CD8-positive, alpha-beta memory T cell (primary cell): ENCODE data around the gene OSBPL3. TPM values are rescaled to one million over a fixed set of nuclear protein-coding genes. Genes with fewer than 3 reads are reported as not detected.

ENCODE experiments used
- CTCF ChIA-PET: fragments of 350-600 bp; sonication (Branson Sonifier 250); formaldehyde crosslinking; loops from one replicate; lab custom pipeline; 2021; ENCODE audit warnings: antibody characterized with exemption; lab: Charles Lee
- POLR2A ChIA-PET: fragments of 350-600 bp; sonication (Branson Sonifier 250); formaldehyde crosslinking; loops from one replicate; lab custom pipeline; 2021; ENCODE audit warnings: antibody characterized with exemption; lab: Charles Lee
- DNase-seq, 5 donors: peaks; one replicate each; pipeline versions ENCODE4 v3.0.0 to v3.0.0-alpha.2; 2020 to 2022; ENCODE audit warnings: mixed read lengths in 1 of 5
- H3K27ac ChIP-seq: one replicate; pipeline ENCODE4 v1.7.0; 2013; ENCODE audit warnings: low read depth, mild to moderate bottlenecking, low read length, moderate library complexity
- H3K27me3 ChIP-seq: 2 replicates; pipeline ENCODE4 v1.7.0; 2013; ENCODE audit warnings: low read length, mild to moderate bottlenecking; ENCODE audit not compliant: insufficient read depth, poor library complexity, severe bottlenecking
- H3K36me3 ChIP-seq: 2 replicates; pipeline ENCODE4 v1.7.0; 2013; ENCODE audit warnings: mild to moderate bottlenecking, low read length, moderate library complexity; ENCODE audit not compliant: insufficient read depth
- H3K4me1 ChIP-seq: 2 replicates; pipeline ENCODE4 v1.7.0; 2013; ENCODE audit warnings: mild to moderate bottlenecking, low read length, moderate library complexity; ENCODE audit not compliant: insufficient read depth
- H3K4me3 ChIP-seq: 2 replicates; pipeline ENCODE4 v1.7.0; 2013; ENCODE audit warnings: mild to moderate bottlenecking, low read length
- H3K9me3 ChIP-seq: 2 replicates; pipeline ENCODE4 v1.7.0; 2013; ENCODE audit warnings: mild to moderate bottlenecking, low read length
- H3K27ac Mint-ChIP-seq, 8 donors: one replicate each; pipeline ENCODE4 v1.8.0; 2020 to 2021; ENCODE audit warnings: mixed read lengths in 8 of 8, mild to moderate bottlenecking in 6 of 8, inconsistent platforms in 3 of 8, moderate library complexity in 3 of 8
- H3K27me3 Mint-ChIP-seq, 2 donors: one replicate each; pipeline ENCODE4 v1.8.0; 2020 to 2021; ENCODE audit warnings: mixed read lengths in 2 of 2, mild to moderate bottlenecking in 1 of 2, moderate library complexity in 1 of 2
- H3K36me3 Mint-ChIP-seq, 3 donors: one replicate each; pipeline ENCODE4 v1.8.0; 2020 to 2021; ENCODE audit warnings: mixed read lengths in 3 of 3, inconsistent platforms in 1 of 3, mild to moderate bottlenecking in 1 of 3
- H3K4me1 Mint-ChIP-seq, 3 donors: one replicate each; pipeline ENCODE4 v1.8.0; 2020 to 2021; ENCODE audit warnings: mixed read lengths in 3 of 3, inconsistent platforms in 1 of 3, mild to moderate bottlenecking in 1 of 3
- H3K4me3 Mint-ChIP-seq, 7 donors: one replicate each; pipeline ENCODE4 v1.8.0; 2020 to 2021; ENCODE audit warnings: mixed read lengths in 7 of 7, mild to moderate bottlenecking in 6 of 7, moderate library complexity in 4 of 7, inconsistent platforms in 2 of 7
- H3K9me3 Mint-ChIP-seq, 5 donors: one replicate each; pipeline ENCODE4 v1.8.0; 2020 to 2022; ENCODE audit warnings: mixed read lengths in 5 of 5, mild to moderate bottlenecking in 3 of 5, moderate library complexity in 2 of 5, inconsistent platforms in 1 of 5
- polyA plus RNA-seq: library from polyadenylated mRNA; unstranded; fragments of 300-500 nt; fragmentation: Illumina TruSeq; gene quantifications from one replicate; pipeline ENCODE4 v1.2.3, GENCODE V29; 2021
- total RNA-seq, 2 experiments: library from RNA; stranded (reverse); gene quantifications; one replicate each; pipeline ENCODE4 v1.2.3, GENCODE V29; 2021

OSBPL3 gene
- total and polyA plus RNA-seq, 3 experiments from 2014 or later: 16.4 to 72.5 (median 71.7) TPM

- Mint-ChIP-seq H3K4me3 (peak overlapping the region in 2 of 7 donors; percentile 1 to 40), H3K27ac (peak overlapping the region in 6 of 8 donors; percentile 13 to 83 (median 44)), H3K36me3 (peaks cover 0 to 1% (median 0%) of the 10 kb centered on the region in 3 donors), H3K4me1 (peaks cover 75 to 87% (median 86%) of the 10 kb centered on the region in 3 donors), H3K27me3 (no peaks in the 10 kb centered on the region), H3K9me3 (no peaks in the 10 kb centered on the region)
- Histone ChIP-seq H3K9me3 (no peaks in the 10 kb centered on the region), H3K4me3 (no peak overlapping the region), H3K27me3 (no peaks in the 10 kb centered on the region), H3K4me1 (peaks cover 54% of the 10 kb centered on the region), H3K27ac (no peak overlapping the region), H3K36me3 (no peaks in the 10 kb centered on the region)
- CTCF ChIA-PET: interaction anchor here (1.5 to 3.0 kb wide), 3 partner anchors 15 to 106 kb away, joined by 3 to 17 read pairs (median 4); partner anchors contain the start of gene OSBPL3
- DNase-seq: no peak
- POLR2A ChIA-PET: interaction anchor here (0.9 kb wide), 1 partner anchor 15 kb away, joined by 3 read pairs; no protein-coding TSS in a partner anchor
These were observed 15.8 kb downstream of the OSBPL3 start for GRCh38 chr7:24964191-24964590.

- ChIA-PET POLR2A (interaction anchor here (1.1 kb wide), 1 partner anchor 16 kb away, joined by 4 read pairs; no protein-coding TSS in a partner anchor), CTCF (interaction anchor here (3.0 kb wide), 1 partner anchor 16 kb away, joined by 17 read pairs; the partner anchor contains the start of gene OSBPL3)
- Mint-ChIP-seq H3K4me1 (peaks cover 82 to 93% (median 89%) of the 10 kb centered on the region in 3 donors), H3K4me3 (peak overlapping the region in 2 of 7 donors; percentile 3 to 15), H3K36me3 (peaks cover 0 to 3% (median 0%) of the 10 kb centered on the region in 3 donors), H3K9me3 (no peaks in the 10 kb centered on the region), H3K27me3 (no peaks in the 10 kb centered on the region), H3K27ac (peak overlapping the region in 5 of 8 donors; percentile 23 to 70 (median 56))
- H3K27ac ChIP-seq: no peak overlapping the region
- H3K4me3 ChIP-seq: no peak overlapping the region
- H3K4me1 ChIP-seq: peaks cover 54% of the 10 kb centered on the region
- H3K9me3 ChIP-seq: no peaks in the 10 kb centered on the region
- no peaks in the 10 kb centered on the region for H3K36me3 ChIP-seq
- H3K27me3 ChIP-seq: no peaks in the 10 kb centered on the region
- peak in 1 of 5 donors; percentile 18 for DNase-seq
These were observed 16.8 kb downstream of the OSBPL3 start for GRCh38 chr7:24963218-24963617.

DNA sequence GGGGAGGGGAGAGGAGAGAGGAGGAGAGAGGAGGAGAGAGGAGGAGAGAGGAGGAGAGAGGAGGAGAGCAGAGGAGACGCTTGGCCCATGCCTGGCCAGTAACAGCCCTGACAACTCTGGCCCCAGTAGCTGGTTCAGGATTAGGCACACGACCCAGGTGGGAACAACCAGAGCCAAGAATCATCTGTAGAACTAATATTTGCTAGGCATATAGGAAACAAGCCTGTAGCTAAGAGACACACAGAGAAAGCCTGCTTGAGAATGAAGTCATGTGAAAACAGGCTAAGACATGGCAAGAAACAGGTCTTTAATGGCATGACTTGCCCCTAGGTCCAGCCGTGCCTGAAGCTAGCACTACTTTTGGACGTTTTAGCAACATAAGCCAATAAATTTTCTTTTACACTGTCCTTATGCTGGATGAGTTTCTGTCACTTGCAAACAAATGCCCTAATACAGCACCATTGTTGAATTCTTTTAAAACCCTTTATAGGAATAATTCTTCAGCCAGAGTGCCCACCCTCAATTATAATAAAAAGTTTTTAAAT lies 17.5 kb downstream of the OSBPL3 start:
- Histone ChIP-seq H3K4me3 (no peak overlapping the region), H3K4me1 (peaks cover 54% of the 10 kb centered on the region), H3K27me3 (no peaks in the 10 kb centered on the region), H3K27ac (no peak overlapping the region), H3K9me3 (no peaks in the 10 kb centered on the region), H3K36me3 (no peaks in the 10 kb centered on the region)
- H3K27ac Mint-ChIP-seq: no peak overlapping the region
- H3K4me1 Mint-ChIP-seq: peaks cover 84 to 95% (median 89%) of the 10 kb centered on the region in 3 donors
- no peaks in the 10 kb centered on the region for H3K9me3 Mint-ChIP-seq
- POLR2A ChIA-PET: interaction anchor here (1.1 kb wide), 1 partner anchor 17 kb away, joined by 4 read pairs; no protein-coding TSS in a partner anchor
- H3K36me3 Mint-ChIP-seq: peaks cover 0 to 3% (median 0%) of the 10 kb centered on the region in 3 donors
- no peak for DNase-seq
- no peak overlapping the region for H3K4me3 Mint-ChIP-seq
- CTCF ChIA-PET: interaction anchor here (3.0 kb wide), 1 partner anchor 17 kb away, joined by 17 read pairs; the partner anchor contains the start of gene OSBPL3
- H3K27me3 Mint-ChIP-seq: no peaks in the 10 kb centered on the region

DNA sequence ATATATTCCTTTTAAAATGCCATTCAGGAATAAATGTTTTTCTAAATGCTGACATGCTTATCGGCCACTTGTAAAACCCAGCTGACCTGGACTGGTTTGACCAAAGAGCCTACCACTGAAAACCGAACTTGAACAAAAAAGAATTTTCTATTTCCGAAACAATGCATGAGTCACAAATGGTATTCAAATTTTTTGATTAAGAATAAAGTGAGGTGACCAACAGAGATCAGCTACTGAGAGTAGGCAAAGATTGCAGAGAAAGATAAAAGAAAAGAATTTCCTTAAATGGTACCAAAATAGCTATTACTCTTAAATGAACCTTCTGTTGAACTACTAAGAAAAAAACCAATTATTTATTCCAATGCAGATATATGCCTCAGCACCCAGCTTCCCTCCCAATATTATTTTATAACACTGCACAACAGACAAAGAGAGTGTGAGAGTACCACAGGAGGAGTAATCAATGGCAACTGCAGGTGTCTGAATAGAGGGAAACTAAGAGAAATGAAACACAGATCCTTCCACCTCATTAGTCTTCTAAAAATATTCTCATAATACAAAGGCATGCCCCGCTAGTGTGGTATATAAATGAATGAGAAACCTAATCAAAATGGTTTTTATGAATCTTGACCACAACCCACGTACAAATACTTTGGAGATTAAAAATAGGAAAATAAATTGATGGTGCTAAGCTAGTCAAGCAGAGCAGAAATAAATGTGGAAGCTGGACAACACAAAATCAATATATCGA lies 20.1 kb downstream of the OSBPL3 start:
- Mint-ChIP-seq H3K4me3 (peak overlapping the region in 1 of 7 donors; percentile 33), H3K27ac (peak overlapping the region in 2 of 8 donors; percentile 12 to 48), H3K4me1 (peaks cover 77 to 94% (median 90%) of the 10 kb centered on the region in 3 donors), H3K27me3 (no peaks in the 10 kb centered on the region), H3K9me3 (no peaks in the 10 kb centered on the region), H3K36me3 (peaks cover 0 to 5% (median 0%) of the 10 kb centered on the region in 3 donors)
- DNase-seq: no peak
- H3K36me3 ChIP-seq: no peaks in the 10 kb centered on the region
- ChIA-PET POLR2A (no interaction called here), CTCF (interaction anchor here (1.3 to 2.3 kb wide), 2 partner anchors 20 to 133 kb away, joined by 3 to 7 read pairs; partner anchors contain the start of gene OSBPL3)
- no peaks in the 10 kb centered on the region for H3K27me3 ChIP-seq
- no peak overlapping the region for H3K4me3 ChIP-seq
- no peaks in the 10 kb centered on the region for H3K9me3 ChIP-seq
- H3K4me1 ChIP-seq: peaks cover 32% of the 10 kb centered on the region
- H3K27ac ChIP-seq: no peak overlapping the region

- Mint-ChIP-seq H3K36me3 (peaks cover 0 to 9% (median 0%) of the 10 kb centered on the region in 3 donors), H3K27me3 (no peaks in the 10 kb centered on the region), H3K4me3 (no peak overlapping the region), H3K4me1 (peaks cover 74 to 93% (median 90%) of the 10 kb centered on the region in 3 donors), H3K27ac (no peak overlapping the region), H3K9me3 (no peaks in the 10 kb centered on the region)
- H3K9me3 ChIP-seq: no peaks in the 10 kb centered on the region
- peaks cover 18% of the 10 kb centered on the region for H3K4me1 ChIP-seq
- no peaks in the 10 kb centered on the region for H3K27me3 ChIP-seq
- POLR2A ChIA-PET: no interaction called here
- DNase-seq: no peak
- CTCF ChIA-PET: no interaction called here
- no peak overlapping the region for H3K27ac ChIP-seq
- H3K36me3 ChIP-seq: no peaks in the 10 kb centered on the region
- H3K4me3 ChIP-seq: no peak overlapping the region
These were observed 21.6 kb downstream of the OSBPL3 start for GRCh38 chr7:24958399-24958798.

DNA sequence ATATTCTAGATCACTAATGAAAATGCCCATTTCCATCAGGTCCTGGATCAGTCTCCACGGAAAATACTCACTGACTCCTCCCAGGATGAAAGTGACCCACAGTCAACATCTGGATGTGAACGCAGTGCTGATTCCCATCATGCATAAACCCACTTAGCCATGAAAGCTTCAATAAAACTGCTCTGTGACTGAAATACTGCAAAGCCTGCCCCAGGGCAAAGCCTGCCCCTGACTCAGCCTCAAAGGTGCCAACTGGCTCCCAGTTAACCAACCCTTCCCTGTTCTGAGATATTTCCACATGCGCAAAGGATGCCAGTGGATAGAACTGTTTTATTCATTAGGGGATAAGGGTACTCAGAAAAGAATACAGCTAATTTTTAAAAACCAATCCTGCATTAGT lies 24.0 kb downstream of the OSBPL3 start:
- H3K4me1 Mint-ChIP-seq: peaks cover 79 to 98% (median 95%) of the 10 kb centered on the region in 3 donors
- Histone ChIP-seq H3K36me3 (no peaks in the 10 kb centered on the region), H3K4me1 (peaks cover 8% of the 10 kb centered on the region), H3K27ac (no peak overlapping the region), H3K9me3 (no peaks in the 10 kb centered on the region), H3K4me3 (no peak overlapping the region), H3K27me3 (no peaks in the 10 kb centered on the region)
- H3K27me3 Mint-ChIP-seq: no peaks in the 10 kb centered on the region
- no peaks in the 10 kb centered on the region for H3K9me3 Mint-ChIP-seq
- no peak for DNase-seq
- ChIA-PET POLR2A (no interaction called here), CTCF (interaction anchor here (0.9 kb wide), 1 partner anchor 11 kb away, joined by 4 read pairs; no protein-coding TSS in a partner anchor)
- no peak overlapping the region for H3K27ac Mint-ChIP-seq
- peaks cover 0 to 9% (median 0%) of the 10 kb centered on the region in 3 donors for H3K36me3 Mint-ChIP-seq
- H3K4me3 Mint-ChIP-seq: no peak overlapping the region

- POLR2A ChIA-PET: no interaction called here
- H3K27ac ChIP-seq: no peak overlapping the region
- H3K27me3 ChIP-seq: no peaks in the 10 kb centered on the region
- Mint-ChIP-seq H3K27ac (no peak overlapping the region), H3K4me1 (peaks cover 78 to 97% (median 94%) of the 10 kb centered on the region in 3 donors), H3K9me3 (no peaks in the 10 kb centered on the region), H3K36me3 (peaks cover 0 to 9% (median 0%) of the 10 kb centered on the region in 3 donors), H3K4me3 (no peak overlapping the region), H3K27me3 (no peaks in the 10 kb centered on the region)
- no peaks in the 10 kb centered on the region for H3K36me3 ChIP-seq
- H3K9me3 ChIP-seq: no peaks in the 10 kb centered on the region
- H3K4me1 ChIP-seq: peaks cover 5% of the 10 kb centered on the region
- no peak for DNase-seq
- CTCF ChIA-PET: interaction anchor here (0.9 kb wide), 1 partner anchor 11 kb away, joined by 4 read pairs; no protein-coding TSS in a partner anchor
- H3K4me3 ChIP-seq: no peak overlapping the region
These were observed 24.7 kb downstream of the OSBPL3 start for GRCh38 chr7:24955313-24955712.
